GM21367 (cell line): Measurements from ENCODE around the gene MAPK8IP1.
"Not testable (repeated sequence)": the region's sequence is repeated elsewhere in the genome, so short reads cannot be mapped to it uniquely, and the experiment has no call there.

Experiments used
- ATAC-seq: cut with Tn5 transposase; IDR thresholded peaks from one replicate; pipeline ENCODE4 v1.9.1; 2021; ENCODE audit not compliant: unreplicated experiment

The MAPK8IP1 gene

DNA sequence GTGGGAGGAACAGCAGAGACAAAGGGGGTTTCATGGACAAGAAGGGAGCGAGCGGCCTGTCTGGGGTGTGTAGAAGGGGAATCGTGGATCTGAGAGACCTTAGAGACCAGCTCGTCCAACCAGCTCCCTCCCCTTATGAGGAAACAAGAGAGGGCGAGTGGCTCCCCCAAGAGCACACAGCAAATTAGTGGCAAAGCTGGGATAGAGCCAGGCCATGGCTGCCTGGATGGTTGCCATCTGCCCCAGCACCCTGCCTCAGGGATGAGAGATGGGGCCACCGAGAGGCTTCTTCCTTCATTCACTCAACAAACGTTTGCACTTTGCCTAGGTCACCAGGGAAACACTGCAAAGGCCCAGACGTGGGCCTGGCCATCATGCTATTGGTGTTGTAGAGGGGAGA, 4.1 kb downstream of the MAPK8IP1 start:
- ATAC-seq = no peak

- no peak for ATAC-seq
These were observed 4.5 kb downstream of the MAPK8IP1 start for GRCh38 chr11:45889966-45890365.

DNA sequence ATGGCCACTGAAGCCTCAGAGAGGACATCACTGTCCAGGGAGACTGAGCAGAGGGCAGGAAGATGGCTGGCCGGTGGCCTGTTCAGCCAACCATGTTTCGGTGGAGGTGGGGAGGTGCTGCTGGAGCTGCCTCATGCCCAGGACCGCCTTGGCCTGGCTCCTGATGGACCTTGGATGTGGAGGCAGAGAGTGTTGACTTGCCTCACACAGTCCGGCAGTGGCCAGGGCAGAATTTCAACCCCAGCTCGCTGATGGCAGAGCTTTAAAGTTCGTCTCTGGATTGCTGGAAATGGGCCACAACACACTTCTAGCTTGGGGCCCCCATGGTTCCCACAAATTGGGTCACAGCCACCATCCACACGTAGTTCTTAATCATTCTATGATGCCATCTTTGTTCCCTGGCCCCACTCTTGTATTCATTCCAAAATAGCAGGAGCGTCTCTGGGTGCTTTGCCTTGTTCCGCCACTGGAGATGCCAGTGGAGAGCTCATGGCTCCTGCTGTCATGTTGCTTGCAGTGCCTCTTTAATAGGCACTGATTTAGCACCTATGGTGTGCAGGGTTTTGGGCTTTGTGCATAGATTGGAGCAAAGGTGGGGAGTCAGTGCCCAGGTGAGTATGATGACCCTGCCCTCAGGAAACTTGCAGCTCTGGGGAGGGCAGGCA, 5.6 kb downstream of the MAPK8IP1 start:
- no peak for ATAC-seq

DNA sequence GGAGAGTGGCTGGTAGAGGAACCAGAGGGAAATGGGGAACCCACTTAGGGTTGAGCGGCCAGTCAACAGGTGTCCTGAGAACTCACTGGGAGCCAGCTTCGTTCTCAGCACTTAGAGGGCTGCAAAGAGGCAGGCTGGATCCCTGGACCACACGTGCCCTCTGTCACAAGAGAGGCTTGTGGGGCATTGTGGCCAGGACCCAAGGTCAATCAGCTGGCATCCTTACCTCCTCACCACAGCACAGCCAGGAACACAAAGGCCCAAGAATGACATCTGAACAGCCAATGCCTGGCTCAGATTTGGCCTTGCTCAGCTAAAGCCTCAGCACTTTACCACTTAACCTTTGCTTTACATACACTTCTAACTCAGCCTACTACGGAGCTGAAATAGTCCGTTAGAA, 7.4 kb downstream of the MAPK8IP1 start:
- ATAC-seq = no peak

- ATAC-seq = no peak
These were observed 9.2 kb downstream of the MAPK8IP1 start for GRCh38 chr11:45894555-45895247.

DNA sequence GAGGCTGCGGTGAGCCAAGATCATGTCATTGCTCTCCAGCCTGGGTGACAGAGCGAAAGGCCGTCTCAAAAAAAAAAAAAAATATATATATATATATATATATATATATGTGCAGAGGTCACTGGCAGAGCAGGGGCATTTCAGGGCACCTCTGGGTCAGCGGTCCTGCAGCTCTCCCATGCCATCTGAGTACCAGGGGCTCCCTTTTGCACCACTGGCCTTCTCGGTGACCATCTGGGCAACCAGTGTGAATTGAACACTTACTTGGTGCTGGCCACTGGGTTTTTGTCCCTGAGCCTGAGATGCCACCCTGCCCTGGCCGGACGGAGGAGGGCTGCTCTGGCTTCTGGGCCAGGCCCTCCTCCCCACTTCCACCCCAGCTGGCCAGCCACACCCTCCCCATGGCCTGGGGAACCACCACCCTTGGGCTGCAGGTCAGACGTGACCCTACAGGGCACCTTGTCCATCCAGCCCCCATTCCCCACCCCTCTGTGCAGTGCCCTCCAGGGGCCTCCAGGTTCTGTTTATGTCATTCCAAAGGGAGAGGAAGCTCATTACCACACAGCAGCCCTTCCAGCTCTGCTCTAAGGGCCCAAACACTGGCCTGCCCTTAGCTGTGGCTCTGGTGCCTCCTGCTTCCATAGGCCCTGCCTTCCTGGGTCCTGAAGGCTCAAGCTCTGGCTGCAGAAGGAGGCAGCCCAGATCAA, 10.3 kb downstream of the MAPK8IP1 start:
- no peak for ATAC-seq

DNA sequence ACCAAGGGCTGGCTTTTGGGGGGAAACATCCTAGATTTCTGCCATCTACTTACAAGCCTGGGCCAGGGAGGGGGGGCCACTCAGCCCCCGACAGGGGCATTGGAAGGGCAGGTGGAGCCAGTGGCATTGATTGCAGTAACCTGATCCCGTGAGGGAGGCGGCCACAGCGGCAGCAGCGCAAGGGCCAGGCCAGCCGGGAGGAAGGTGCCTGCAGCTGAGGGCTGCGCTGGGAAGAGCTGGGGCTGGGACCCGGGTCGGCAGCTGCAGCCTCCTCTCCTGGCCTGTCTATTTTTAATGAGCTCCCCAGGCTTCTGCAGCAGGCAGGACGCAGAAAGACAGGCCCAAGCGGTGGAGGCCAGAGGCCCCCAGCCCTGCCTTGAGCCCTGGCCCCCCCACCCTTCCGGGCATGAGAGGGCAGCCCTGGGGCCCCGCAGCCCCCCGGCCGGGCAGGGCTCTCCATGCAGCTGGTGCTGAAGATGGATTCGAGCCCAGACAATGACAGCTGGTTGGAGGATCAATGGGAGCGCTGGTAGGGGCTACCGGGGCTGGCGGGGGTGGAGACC, 11.1 kb downstream of the MAPK8IP1 start:
- no peak for ATAC-seq

GRCh38 chr11:45897556-45897955, 12.1 kb downstream of the MAPK8IP1 start:
- no peak for ATAC-seq

DNA sequence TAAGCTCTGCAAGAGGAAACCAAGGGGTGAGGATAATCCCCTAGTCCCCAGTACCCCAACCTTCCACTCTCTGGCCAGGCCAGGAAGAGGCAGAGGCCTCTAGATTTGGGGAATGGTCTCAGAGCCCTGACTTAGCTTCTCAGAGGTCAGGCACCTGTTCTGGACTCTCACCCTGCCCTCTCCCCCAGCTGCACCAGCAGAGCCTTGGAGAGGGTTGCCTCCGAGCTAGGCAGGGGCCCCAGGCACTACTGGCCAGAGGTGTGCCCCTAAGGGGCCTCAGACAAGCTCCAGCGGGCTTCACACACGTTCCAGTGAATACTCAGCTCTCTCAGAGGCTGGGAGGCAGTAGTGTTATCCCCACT, 13.6 kb downstream of the MAPK8IP1 start:
- no peak for ATAC-seq

- peak; percentile 56 for ATAC-seq
These were observed 14.2 kb downstream of the MAPK8IP1 start for GRCh38 chr11:45899448-45900174.

DNA sequence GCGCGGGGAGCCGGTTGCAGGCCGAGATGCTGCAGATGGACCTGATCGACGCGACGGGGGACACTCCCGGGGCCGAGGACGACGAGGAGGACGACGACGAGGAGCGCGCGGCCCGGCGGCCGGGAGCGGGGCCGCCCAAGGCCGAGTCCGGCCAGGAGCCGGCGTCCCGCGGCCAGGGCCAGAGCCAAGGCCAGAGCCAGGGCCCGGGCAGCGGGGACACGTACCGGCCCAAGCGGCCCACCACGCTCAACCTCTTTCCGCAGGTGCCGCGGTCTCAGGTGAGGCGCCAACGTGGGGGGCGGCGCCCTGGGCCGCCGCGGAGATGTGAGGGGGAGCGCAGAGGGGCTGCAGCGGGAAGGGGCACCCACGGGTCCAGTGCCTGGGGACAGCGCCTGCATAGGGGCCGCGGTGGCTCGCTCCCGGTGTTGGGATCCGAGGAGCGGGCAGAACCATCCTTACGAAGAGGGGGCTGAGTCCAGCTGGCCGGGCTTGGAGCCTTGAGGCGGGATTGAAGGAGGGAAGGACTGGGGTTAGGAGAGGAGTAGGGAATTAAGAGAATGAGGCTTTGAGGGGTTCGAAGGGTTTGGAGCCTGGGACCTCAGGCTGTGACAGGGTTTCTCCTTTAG, 14.8 kb downstream of the MAPK8IP1 start:
- ATAC-seq = not testable (repeated sequence)

DNA sequence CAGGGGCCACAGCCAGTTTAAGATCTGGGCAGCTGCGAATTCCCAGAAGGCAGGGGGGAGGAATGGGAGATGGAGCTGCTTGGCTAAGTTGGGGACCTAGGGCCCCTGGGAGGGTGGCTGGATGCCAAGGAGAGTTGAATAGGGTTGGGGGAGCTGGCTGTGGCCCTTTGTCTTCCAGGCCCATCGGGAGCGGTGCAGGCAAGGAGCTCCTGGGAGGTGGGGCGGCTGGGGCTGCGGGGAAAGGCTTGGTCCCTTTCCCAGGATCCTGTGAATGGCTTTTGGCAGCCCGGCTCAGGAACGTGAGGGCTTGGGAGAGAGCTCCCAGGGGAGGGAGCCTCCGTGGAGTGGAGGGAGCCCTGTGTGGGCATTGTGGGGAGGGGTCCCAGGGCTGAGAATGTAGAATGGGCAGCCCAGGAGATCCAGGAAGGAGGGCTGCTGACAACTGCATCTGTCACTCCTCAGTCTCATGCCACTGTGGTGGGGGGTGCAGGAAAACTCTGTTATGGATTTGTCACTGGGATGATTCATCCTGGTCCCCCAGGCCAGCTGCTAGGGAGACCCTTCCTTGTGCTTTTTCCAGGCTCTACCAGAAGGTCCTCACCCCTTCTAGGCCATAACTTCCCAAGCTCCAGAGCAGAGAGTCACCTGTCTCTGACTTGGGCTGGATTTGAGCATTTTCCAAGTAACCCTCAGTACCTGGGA, 15.6 kb downstream of the MAPK8IP1 start:
- ATAC-seq = no peak

- no peak for ATAC-seq
These were observed 16.2 kb downstream of the MAPK8IP1 start for GRCh38 chr11:45901626-45902025.

DNA sequence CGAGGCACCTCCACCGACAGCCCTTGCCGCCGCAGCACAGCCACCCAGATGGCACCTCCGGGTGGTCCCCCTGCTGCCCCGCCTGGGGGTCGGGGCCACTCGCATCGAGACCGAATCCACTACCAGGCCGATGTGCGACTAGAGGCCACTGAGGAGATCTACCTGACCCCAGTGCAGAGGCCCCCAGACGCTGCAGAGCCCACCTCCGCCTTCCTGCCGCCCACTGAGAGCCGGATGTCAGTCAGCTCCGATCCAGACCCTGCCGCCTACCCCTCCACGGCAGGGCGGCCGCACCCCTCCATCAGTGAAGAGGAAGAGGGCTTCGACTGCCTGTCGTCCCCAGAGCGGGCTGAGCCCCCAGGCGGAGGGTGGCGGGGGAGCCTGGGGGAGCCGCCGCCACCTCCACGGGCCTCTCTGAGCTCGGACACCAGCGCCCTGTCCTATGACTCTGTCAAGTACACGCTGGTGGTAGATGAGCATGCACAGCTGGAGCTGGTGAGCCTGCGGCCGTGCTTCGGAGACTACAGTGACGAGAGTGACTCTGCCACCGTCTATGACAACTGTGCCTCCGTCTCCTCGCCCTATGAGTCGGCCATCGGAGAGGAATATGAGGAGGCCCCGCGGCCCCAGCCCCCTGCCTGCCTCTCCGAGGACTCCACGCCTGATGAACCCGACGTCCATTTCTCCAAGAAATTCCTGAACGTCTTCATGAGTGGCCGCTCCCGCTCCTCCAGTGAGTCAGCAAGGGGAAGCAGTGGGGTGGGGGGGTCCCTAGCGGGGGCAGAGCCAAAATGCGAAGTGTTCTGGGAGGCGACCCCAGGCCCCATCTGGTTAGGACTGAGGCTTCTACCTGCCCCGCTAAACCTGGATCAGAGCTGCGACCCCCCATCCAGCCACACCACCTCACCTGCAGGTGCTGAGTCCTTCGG, 17.3 kb downstream of the MAPK8IP1 start:
- ATAC-seq = no peak

- no peak for ATAC-seq
These were observed 19.0 kb downstream of the MAPK8IP1 start for GRCh38 chr11:45904309-45904915.

DNA sequence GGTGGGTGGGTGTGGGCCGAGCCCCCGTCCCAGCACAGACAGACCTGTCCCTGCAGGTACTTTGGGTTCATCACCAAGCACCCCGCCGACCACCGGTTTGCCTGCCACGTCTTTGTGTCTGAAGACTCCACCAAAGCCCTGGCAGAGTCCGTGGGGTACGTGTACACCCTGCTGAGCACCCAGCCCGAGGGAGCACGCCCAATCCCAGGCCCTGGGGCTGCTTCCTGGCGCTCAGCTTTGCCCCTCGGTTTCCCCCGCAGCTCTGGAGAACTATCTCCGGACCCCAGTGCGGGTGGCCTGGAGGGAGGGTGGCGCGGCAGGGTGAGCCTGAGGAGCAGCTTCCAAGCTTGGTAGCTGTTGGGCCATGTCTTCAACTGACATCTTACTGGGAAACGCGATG, 19.6 kb downstream of the MAPK8IP1 start:
- ATAC-seq = no peak

DNA sequence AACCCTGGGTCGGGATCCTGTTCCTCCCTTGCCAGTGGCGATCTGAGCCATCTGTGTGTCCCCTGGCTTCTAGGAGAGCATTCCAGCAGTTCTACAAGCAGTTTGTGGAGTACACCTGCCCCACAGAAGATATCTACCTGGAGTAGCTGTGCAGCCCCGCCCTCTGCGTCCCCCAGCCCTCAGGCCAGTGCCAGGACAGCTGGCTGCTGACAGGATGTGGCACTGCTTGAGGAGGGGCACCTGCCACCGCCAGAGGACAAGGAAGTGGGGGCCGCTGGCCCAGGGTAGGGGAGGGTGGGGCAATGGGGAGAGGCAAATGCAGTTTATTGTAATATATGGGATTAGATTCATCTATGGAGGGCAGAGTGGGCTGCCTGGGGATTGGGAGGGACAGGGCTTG, 20.1 kb downstream of the MAPK8IP1 start:
- not testable (repeated sequence) for ATAC-seq

GRCh38 chr11:45906096-45906682, 20.7 kb downstream of the MAPK8IP1 start:
- ATAC-seq = no peak
